Measurements from ENCODE around the gene SEC31A. TPM values are rescaled to one million over a fixed set of nuclear protein-coding genes. Genes with fewer than 3 reads are reported as not detected.

SEC31A gene
- total and polyA plus RNA-seq, 8 donors = 221 to 286 (median 251) TPM

- intact Hi-C loops (cut with DNase I) = no loop called here
- H3K9me3 ChIP-seq = no peaks in the 10 kb centered on the region
- DNase-seq (peak; percentile 65 to 88 (median 80)), ATAC-seq (peak; percentile 37)
- TF ChIP-seq CTCF (IDR thresholded peaks at IDR 0.05) = no peak
- no peaks in the 10 kb centered on the region for H3K36me3 ChIP-seq
- no peak overlapping the region for H3K27ac ChIP-seq
- no peaks in the 10 kb centered on the region for H3K27me3 ChIP-seq
- peaks cover 8 to 18% of the 10 kb centered on the region in 2 donors for H3K4me1 ChIP-seq
- no peak overlapping the region for H3K4me3 ChIP-seq
Observed at GRCh38 chr4:82780752-82781231, 110.2 kb downstream of the SEC31A start.

GRCh38 chr4:82780170-82780751, 110.7 kb downstream of the SEC31A start:
- Histone ChIP-seq H3K27ac (no peak overlapping the region), H3K4me1 (peaks cover 7 to 18% of the 10 kb centered on the region in 2 donors), H3K9me3 (no peaks in the 10 kb centered on the region), H3K27me3 (no peaks in the 10 kb centered on the region), H3K36me3 (no peaks in the 10 kb centered on the region), H3K4me3 (no peak overlapping the region)
- intact Hi-C loops (cut with DNase I) = no loop called here
- DNase-seq = no peak
- TF ChIP-seq CTCF (IDR thresholded peaks at IDR 0.05) = no peak
- no peak for ATAC-seq

GRCh38 chr4:82779032-82779431, 111.9 kb downstream of the SEC31A start:
- no peaks in the 10 kb centered on the region for H3K36me3 ChIP-seq
- H3K4me1 ChIP-seq = peaks cover 5 to 9% of the 10 kb centered on the region in 2 donors
- H3K4me3 ChIP-seq = no peak overlapping the region
- ATAC-seq (no peak), DNase-seq (no peak)
- TF ChIP-seq CTCF (IDR thresholded peaks at IDR 0.05) = no peak
- intact Hi-C loops (cut with DNase I) = no loop called here
- H3K27ac ChIP-seq = no peak overlapping the region
- no peaks in the 10 kb centered on the region for H3K27me3 ChIP-seq
- no peaks in the 10 kb centered on the region for H3K9me3 ChIP-seq

GRCh38 chr4:82777857-82778525, 113.0 kb downstream of the SEC31A start:
- no peak for DNase-seq
- no peak for TF ChIP-seq CTCF (IDR thresholded peaks at IDR 0.05)
- Histone ChIP-seq H3K4me3 (no peak overlapping the region), H3K36me3 (no peaks in the 10 kb centered on the region), H3K27me3 (no peaks in the 10 kb centered on the region), H3K27ac (no peak overlapping the region), H3K4me1 (peaks cover 5 to 9% of the 10 kb centered on the region in 2 donors), H3K9me3 (no peaks in the 10 kb centered on the region)
- intact Hi-C loops (cut with DNase I) = no loop called here
- ATAC-seq = no peak

- ATAC-seq (peak; percentile 15), DNase-seq (no peak)
- Histone ChIP-seq H3K4me1 (peaks cover 5 to 9% of the 10 kb centered on the region in 2 donors), H3K4me3 (no peak overlapping the region), H3K27me3 (no peaks in the 10 kb centered on the region), H3K36me3 (no peaks in the 10 kb centered on the region), H3K27ac (no peak overlapping the region), H3K9me3 (no peaks in the 10 kb centered on the region)
- intact Hi-C loops (cut with DNase I) = no loop called here
- TF ChIP-seq CTCF (IDR thresholded peaks at IDR 0.05) = no peak
Observed at GRCh38 chr4:82776925-82777542, 113.9 kb downstream of the SEC31A start.

Data from left lung (tissue), 10 donors.